Colonic mucosa (tissue), 4 donors: ENCODE measurements around the gene ST8SIA2. TPM values are rescaled to one million over a fixed set of nuclear protein-coding genes. Genes with fewer than 3 reads are reported as not detected.

Experiments used
- DNase-seq: peaks from one replicate; pipeline ENCODE4 v3.0.0-alpha.2; 2020
- H3K27ac ChIP-seq: fragments of 200-600 bp; one replicate; pipeline ENCODE4 v1.8.0; 2021
- H3K27me3 ChIP-seq: fragments of 200-600 bp; one replicate; pipeline ENCODE4 v1.8.0; 2021
- H3K36me3 ChIP-seq: fragments of 200-600 bp; one replicate; pipeline ENCODE4 v1.8.0; 2021
- H3K4me1 ChIP-seq: fragments of 200-600 bp; one replicate; pipeline ENCODE4 v1.8.0; 2021; ENCODE audit warnings: mild to moderate bottlenecking
- H3K4me3 ChIP-seq: fragments of 200-600 bp; one replicate; pipeline ENCODE4 v1.8.0; 2021
- H3K9ac ChIP-seq, 2 donors: one replicate each; pipeline ENCODE4 v1.7.0; 2013; ENCODE audit warnings: control low read depth in 2 of 2, low read depth in 2 of 2, low read length in 2 of 2
- H3K9me3 ChIP-seq: fragments of 200-600 bp; one replicate; pipeline ENCODE4 v1.8.0; 2021
- CTCF ChIP-seq: fragments of 200-600 bp; IDR thresholded peaks from one replicate; pipeline ENCODE4 v1.8.0; 2022; ENCODE audit warnings: antibody characterized with exemption, mild to moderate bottlenecking
- intact Hi-C: fragments of 100-400 bp; cut with DNase I; formaldehyde crosslinking; loops from one replicate; pipeline ENCODE4 v1.14.1; 2022
- total RNA-seq, 2 donors: library from RNA; stranded (reverse); fragmentation: NEBNext Ultra II Directional in 1 of 2; extraction: Animal tissue kit (Norgen Biotek cat#: 25700) in 1 of 2; gene quantifications; one replicate each; pipeline ENCODE4 v1.2.1, GENCODE V29; 2021
- donor health status: healthy.
- donor health status: DM: no; HTN: no; CAD: no.
- donor health status: DM: no; HTN: no; CAD: no.

The ST8SIA2 gene
- total RNA-seq, 2 donors from 2014 or later: 0.25 to 0.42 TPM

- no peak overlapping the region for H3K4me3 ChIP-seq
- H3K9me3 ChIP-seq: no peaks in the 10 kb centered on the region
- no peak for TF ChIP-seq CTCF
- H3K36me3 ChIP-seq: no peaks in the 10 kb centered on the region
- DNase-seq: no peak
- H3K27me3 ChIP-seq: no peaks in the 10 kb centered on the region
- intact Hi-C loops: no loop called here
- no peak overlapping the region for H3K27ac ChIP-seq
- H3K4me1 ChIP-seq: no peaks in the 10 kb centered on the region
- no peak overlapping the region for H3K9ac ChIP-seq
Measured at GRCh38 chr15:92502930-92503857, 109.5 kb downstream of the ST8SIA2 start.

GRCh38 chr15:92503889-92504288 is 110.2 kb downstream of the ST8SIA2 start:
- no peak overlapping the region for H3K4me3 ChIP-seq
- no peaks in the 10 kb centered on the region for H3K4me1 ChIP-seq
- no peak for DNase-seq
- no peaks in the 10 kb centered on the region for H3K9me3 ChIP-seq
- H3K27ac ChIP-seq: no peak overlapping the region
- no peaks in the 10 kb centered on the region for H3K27me3 ChIP-seq
- no peaks in the 10 kb centered on the region for H3K36me3 ChIP-seq
- intact Hi-C loops: no loop called here
- H3K9ac ChIP-seq: no peak overlapping the region
- TF ChIP-seq CTCF: no peak

GRCh38 chr15:92505611-92506010 is 111.9 kb downstream of the ST8SIA2 start:
- Histone ChIP-seq H3K4me1 (no peaks in the 10 kb centered on the region), H3K27ac (no peak overlapping the region), H3K9me3 (no peaks in the 10 kb centered on the region), H3K4me3 (no peak overlapping the region), H3K36me3 (no peaks in the 10 kb centered on the region), H3K27me3 (no peaks in the 10 kb centered on the region), H3K9ac (no peak overlapping the region)
- no peak for DNase-seq
- no peak for TF ChIP-seq CTCF
- intact Hi-C loops: no loop called here

- Histone ChIP-seq H3K9me3 (no peaks in the 10 kb centered on the region), H3K36me3 (no peaks in the 10 kb centered on the region), H3K4me1 (no peaks in the 10 kb centered on the region), H3K4me3 (no peak overlapping the region), H3K27me3 (no peaks in the 10 kb centered on the region), H3K27ac (no peak overlapping the region), H3K9ac (no peak overlapping the region)
- intact Hi-C loops: no loop called here
- DNase-seq: no peak
- no peak for TF ChIP-seq CTCF
Measured at GRCh38 chr15:92506506-92506905, 112.8 kb downstream of the ST8SIA2 start.

GRCh38 chr15:92510163-92510882 is 116.6 kb downstream of the ST8SIA2 start:
- intact Hi-C loops: no loop called here
- H3K27me3 ChIP-seq: no peaks in the 10 kb centered on the region
- no peak for TF ChIP-seq CTCF
- no peak overlapping the region for H3K4me3 ChIP-seq
- no peak overlapping the region for H3K9ac ChIP-seq
- no peaks in the 10 kb centered on the region for H3K36me3 ChIP-seq
- H3K27ac ChIP-seq: no peak overlapping the region
- no peaks in the 10 kb centered on the region for H3K9me3 ChIP-seq
- H3K4me1 ChIP-seq: no peaks in the 10 kb centered on the region
- no peak for DNase-seq
